ENCODE data around the gene GRWD1. TPM values are rescaled to one million over a fixed set of nuclear protein-coding genes. Genes with fewer than 3 reads are reported as not detected.
"Not testable (repeated sequence)": the region's sequence is repeated elsewhere in the genome, so short reads cannot be mapped to it uniquely, and the experiment has no call there.

Gene GRWD1
- total RNA-seq, 1 donor from 2014 or later: 23.4 TPM

GRCh38 chr19:48474084-48474592 is 28.4 kb downstream of the GRWD1 start:
- intact Hi-C loops (cut with DNase I): loop anchor here (10.0 kb wide), 1 partner anchor 131 kb away; the partner anchor contains the start of gene SPACA4
- DNase-seq (ENCODE audit: low spot score) (no peak), ATAC-seq (no peak)

GRCh38 chr19:48475369-48476068 is 29.7 kb downstream of the GRWD1 start:
- intact Hi-C loops (cut with DNase I): loop anchor here (10.0 kb wide), 1 partner anchor 129 kb away; the partner anchor contains the start of gene SPACA4
- no peak for ATAC-seq
- no peak for DNase-seq (ENCODE audit: low spot score)

GRCh38 chr19:48476176-48476575 is 30.4 kb downstream of the GRWD1 start:
- no peak for DNase-seq (ENCODE audit: low spot score)
- intact Hi-C loops (cut with DNase I): loop anchor here (10.0 kb wide), 1 partner anchor 129 kb away; the partner anchor contains the start of gene SPACA4
- no peak for ATAC-seq

- intact Hi-C loops (cut with DNase I): loop anchor here (10.0 kb wide), 1 partner anchor 128 kb away; the partner anchor contains the start of gene SPACA4
- ATAC-seq (no peak), DNase-seq (ENCODE audit: low spot score) (no peak)
Observed at GRCh38 chr19:48477067-48477685, 31.4 kb downstream of the GRWD1 start.

GRCh38 chr19:48477698-48478338 is 32.0 kb downstream of the GRWD1 start:
- intact Hi-C loops (cut with DNase I): loop anchor here (10.0 kb wide), 1 partner anchor 127 kb away; the partner anchor contains the start of gene SPACA4
- no peak for ATAC-seq
- DNase-seq (ENCODE audit: low spot score): no peak

GRCh38 chr19:48478339-48479256 is 32.8 kb downstream of the GRWD1 start:
- ATAC-seq (no peak), DNase-seq (ENCODE audit: low spot score) (no peak)
- intact Hi-C loops (cut with DNase I): loop anchor here (10.0 kb wide), 1 partner anchor 126 kb away; the partner anchor contains the start of gene SPACA4

- intact Hi-C loops (cut with DNase I): loop anchor here (10.0 kb wide), 1 partner anchor 125 kb away; the partner anchor contains the start of gene SPACA4
- DNase-seq (ENCODE audit: low spot score) (no peak), ATAC-seq (peak; percentile 22)
Observed at GRCh38 chr19:48479686-48480085, 33.9 kb downstream of the GRWD1 start.

GRCh38 chr19:48480183-48480557 is 34.4 kb downstream of the GRWD1 start:
- ATAC-seq (peak; percentile 83), DNase-seq (ENCODE audit: low spot score) (peak; percentile 77)
- intact Hi-C loops (cut with DNase I): no loop called here

- DNase-seq (ENCODE audit: low spot score): peak; percentile 77
- intact Hi-C loops (cut with DNase I): no loop called here
- ATAC-seq: peak; percentile 77
Observed at GRCh38 chr19:48480558-48481500, 35.0 kb downstream of the GRWD1 start.

GRCh38 chr19:48481846-48482639 is 36.3 kb downstream of the GRWD1 start:
- DNase-seq (ENCODE audit: low spot score) (no peak), ATAC-seq (no peak)
- intact Hi-C loops (cut with DNase I): no loop called here

GRCh38 chr19:48483301-48483700 is 37.5 kb downstream of the GRWD1 start:
- ATAC-seq (no peak), DNase-seq (ENCODE audit: low spot score) (no peak)
- intact Hi-C loops (cut with DNase I): no loop called here

GRCh38 chr19:48484247-48484893 is 38.6 kb downstream of the GRWD1 start:
- no peak for ATAC-seq
- intact Hi-C loops (cut with DNase I): no loop called here

GRCh38 chr19:48484931-48485612 is 39.3 kb downstream of the GRWD1 start:
- DNase-seq (ENCODE audit: low spot score): no peak
- ATAC-seq: no peak
- intact Hi-C loops (cut with DNase I): no loop called here

More at GRCh38 chr19:48484247-48484893, 38.6 kb downstream of the GRWD1 start:
- DNase-seq (ENCODE audit: low spot score): no peak

- DNase-seq (ENCODE audit: low spot score); intact Hi-C loops (cut with DNase I); ATAC-seq: not testable (repeated sequence)
Observed at GRCh38 chr19:48486706-48487105, 40.9 kb downstream of the GRWD1 start.

GRCh38 chr19:48487544-48487943 is 41.8 kb downstream of the GRWD1 start:
- intact Hi-C loops (cut with DNase I): no loop called here

GRCh38 chr19:48487948-48488347 is 42.2 kb downstream of the GRWD1 start:
- intact Hi-C loops (cut with DNase I): no loop called here
- DNase-seq (ENCODE audit: low spot score): no peak
- no peak for ATAC-seq

More at GRCh38 chr19:48487544-48487943, 41.8 kb downstream of the GRWD1 start:
- DNase-seq (ENCODE audit: low spot score): no peak
- ATAC-seq: no peak

Measured in sciatic nerve (tissue), 2 donors.